Testis (tissue), 2 donors: Measurements from ENCODE around the gene ATP1A4.

Experiments used
- POLR2A ChIP-seq: fragments of 450-650 bp; IDR thresholded peaks from one replicate; pipeline ENCODE4 v1.6.1; 2017; ENCODE audit warnings: antibody characterized with exemption, mild to moderate bottlenecking, moderate library complexity
- TF ChIP-seq, protein P1 (sequence below), 3 experiments: fragments of 450-650 bp in 2 of 3; fragments of 200-600 bp in 1 of 3; sonication (generic) in 1 of 3; IDR thresholded peaks; one replicate each; pipeline ENCODE4 v1.5.1; 2016 to 2019; ENCODE audit warnings: antibody characterized with exemption in 3 of 3, mild to moderate bottlenecking in 2 of 3, moderate library complexity in 1 of 3

DNA sequence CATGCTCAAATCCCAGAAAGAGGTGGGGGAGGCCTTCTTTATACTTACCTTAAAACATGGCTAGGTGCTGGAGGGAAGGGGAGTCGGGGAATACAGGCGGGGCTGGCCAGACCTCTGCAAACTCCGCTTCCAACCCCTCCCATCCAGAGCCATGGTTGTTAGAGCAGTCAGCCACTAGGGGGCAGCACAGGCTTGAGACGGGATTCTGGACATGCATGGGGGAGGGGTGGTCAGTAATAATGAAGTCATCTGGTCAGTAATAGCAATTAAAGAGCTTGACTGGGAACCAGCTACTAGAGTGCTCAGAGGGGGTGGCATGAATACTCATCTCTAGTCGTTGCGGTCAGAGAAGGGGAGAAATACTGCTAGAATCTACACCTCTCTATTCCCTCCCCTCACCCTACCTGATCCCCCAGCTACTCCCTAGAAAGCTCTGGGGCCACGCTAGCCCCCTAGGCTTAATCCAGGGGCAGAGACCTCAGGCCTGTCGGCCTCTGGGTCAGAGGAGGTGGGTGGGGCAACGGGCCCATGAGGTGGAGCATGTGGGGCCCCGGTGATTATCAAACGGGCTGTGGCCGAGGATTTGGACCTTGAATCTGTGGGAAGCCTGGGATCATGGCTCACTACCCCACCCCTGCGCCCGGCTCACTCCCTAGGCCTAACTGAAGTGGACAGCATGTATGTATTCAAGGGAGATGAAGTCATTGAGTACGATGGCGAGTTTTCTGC is 41.9 kb downstream of the ATP1A4 start:
- TF ChIP-seq POLR2A = no peak
- TF ChIP-seq, protein P1, sequence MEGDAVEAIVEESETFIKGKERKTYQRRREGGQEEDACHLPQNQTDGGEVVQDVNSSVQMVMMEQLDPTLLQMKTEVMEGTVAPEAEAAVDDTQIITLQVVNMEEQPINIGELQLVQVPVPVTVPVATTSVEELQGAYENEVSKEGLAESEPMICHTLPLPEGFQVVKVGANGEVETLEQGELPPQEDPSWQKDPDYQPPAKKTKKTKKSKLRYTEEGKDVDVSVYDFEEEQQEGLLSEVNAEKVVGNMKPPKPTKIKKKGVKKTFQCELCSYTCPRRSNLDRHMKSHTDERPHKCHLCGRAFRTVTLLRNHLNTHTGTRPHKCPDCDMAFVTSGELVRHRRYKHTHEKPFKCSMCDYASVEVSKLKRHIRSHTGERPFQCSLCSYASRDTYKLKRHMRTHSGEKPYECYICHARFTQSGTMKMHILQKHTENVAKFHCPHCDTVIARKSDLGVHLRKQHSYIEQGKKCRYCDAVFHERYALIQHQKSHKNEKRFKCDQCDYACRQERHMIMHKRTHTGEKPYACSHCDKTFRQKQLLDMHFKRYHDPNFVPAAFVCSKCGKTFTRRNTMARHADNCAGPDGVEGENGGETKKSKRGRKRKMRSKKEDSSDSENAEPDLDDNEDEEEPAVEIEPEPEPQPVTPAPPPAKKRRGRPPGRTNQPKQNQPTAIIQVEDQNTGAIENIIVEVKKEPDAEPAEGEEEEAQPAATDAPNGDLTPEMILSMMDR (IDR thresholded peaks at IDR 0.05) = peak; percentile 93 to 98 (median 98)
